OCI-LY1 (cell line): ENCODE measurements around the gene MOCS2.

Source experiments
- EZH2 ChIP-seq: fragments of 200-600 bp; sonication (generic), shearing (Covaris generic); IDR thresholded peaks from 2 replicates; pipeline ENCODE4 v1.8.0; 2017; ENCODE audit warnings: borderline replicate concordance, mixed run types, mild to moderate bottlenecking, antibody characterized with exemption, low read length, moderate library complexity, mixed read lengths
- TF ChIP-seq, protein P1 (sequence below): fragments of 200-600 bp; sonication (generic), shearing (Covaris generic); IDR thresholded peaks from 2 replicates; pipeline ENCODE4 v1.5.1; 2017; ENCODE audit warnings: mild to moderate bottlenecking, antibody characterized with exemption, low read length, moderate library complexity, mixed read lengths

DNA sequence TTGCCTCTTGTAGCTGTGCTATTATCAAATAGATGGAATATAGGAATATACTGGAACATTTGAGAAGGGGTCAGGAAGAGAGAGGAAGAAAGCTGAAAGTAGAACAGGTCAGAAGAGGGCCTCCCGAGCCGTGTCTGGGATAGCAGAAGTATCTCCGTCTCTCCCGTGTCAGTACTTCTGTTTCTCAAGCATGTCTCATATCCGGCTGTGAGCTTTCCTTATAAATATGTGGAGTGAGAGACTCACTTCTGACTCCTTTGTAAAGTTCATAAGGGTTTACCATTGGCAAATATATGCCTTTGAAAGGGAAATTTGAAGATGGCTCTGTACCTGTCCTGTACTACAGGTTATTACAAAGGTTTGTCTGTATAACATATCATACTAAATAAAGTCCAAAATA is 50.3 kb downstream of the MOCS2 start:
- TF ChIP-seq, protein P1, sequence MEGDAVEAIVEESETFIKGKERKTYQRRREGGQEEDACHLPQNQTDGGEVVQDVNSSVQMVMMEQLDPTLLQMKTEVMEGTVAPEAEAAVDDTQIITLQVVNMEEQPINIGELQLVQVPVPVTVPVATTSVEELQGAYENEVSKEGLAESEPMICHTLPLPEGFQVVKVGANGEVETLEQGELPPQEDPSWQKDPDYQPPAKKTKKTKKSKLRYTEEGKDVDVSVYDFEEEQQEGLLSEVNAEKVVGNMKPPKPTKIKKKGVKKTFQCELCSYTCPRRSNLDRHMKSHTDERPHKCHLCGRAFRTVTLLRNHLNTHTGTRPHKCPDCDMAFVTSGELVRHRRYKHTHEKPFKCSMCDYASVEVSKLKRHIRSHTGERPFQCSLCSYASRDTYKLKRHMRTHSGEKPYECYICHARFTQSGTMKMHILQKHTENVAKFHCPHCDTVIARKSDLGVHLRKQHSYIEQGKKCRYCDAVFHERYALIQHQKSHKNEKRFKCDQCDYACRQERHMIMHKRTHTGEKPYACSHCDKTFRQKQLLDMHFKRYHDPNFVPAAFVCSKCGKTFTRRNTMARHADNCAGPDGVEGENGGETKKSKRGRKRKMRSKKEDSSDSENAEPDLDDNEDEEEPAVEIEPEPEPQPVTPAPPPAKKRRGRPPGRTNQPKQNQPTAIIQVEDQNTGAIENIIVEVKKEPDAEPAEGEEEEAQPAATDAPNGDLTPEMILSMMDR: no peak
- TF ChIP-seq EZH2: no peak
